ENCODE data around the gene CCND1. TPM values are rescaled to one million over a fixed set of nuclear protein-coding genes. Genes with fewer than 3 reads are reported as not detected.
A peak's percentile ranks its signal among the peaks of the same experiment; 100 is the strongest.

Gene CCND1
- total and polyA plus RNA-seq, 2 of the 8 experiments (the other 6 are each of a cell fraction or from before 2014, with no cell fraction given) = 64.5 to 170 TPM

- H2BK15ac ChIP-seq (ENCODE audit: low read length) = 0 out of 2 replicates have a peak overlapping the region, but pooled peaks have one; percentile 29
- peaks cover 0 to 2% of the 10 kb centered on the region in 2 experiments for H4K20me1 ChIP-seq (replicated peaks in 1 of 2; ENCODE audit: control insufficient read depth in 1 of 2, insufficient read depth in 2 of 2, low read length in 2 of 2)
- no peak overlapping the region for H2AFZ ChIP-seq (ENCODE audit: low read length)
- H2BK20ac ChIP-seq (ENCODE audit: low read length) = no peak overlapping the region
- H3K4me3 ChIP-seq (ENCODE audit: extremely low read depth in 1 of 4, insufficient read depth in 2 of 4, low read depth in 3 of 4, low read length in 4 of 4) = peak overlapping the region; percentile 45 to 97 (median 49)
- peak overlapping the region; percentile 84 for H2BK5ac ChIP-seq (ENCODE audit: low read depth, low read length)
- H3K23ac ChIP-seq (ENCODE audit: insufficient read length) = no peak overlapping the region
- no peak overlapping the region for H3K14ac ChIP-seq (ENCODE audit: insufficient read length)
- peak overlapping the region; percentile 96 for H3K18ac ChIP-seq (ENCODE audit: extremely low read depth, low read length)
- WGBS, 2 experiments (ENCODE audit: extremely low coverage in 1 of 2, insufficient coverage in 1 of 2, insufficient read length in 1 of 2, insufficient replicate concordance in 2 of 2, low coverage in 1 of 2, low lambda C conversion rate in 2 of 2, missing lambda C conversion rate in 1 of 2) = 1% methylated on average over 64 of the region's 78 CpGs; no CpG with 5 or more reads in 1 of the 2 experiments
- peak overlapping the region; percentile 53; the same call in 1 of the 2 replicates for H3K27ac ChIP-seq (ENCODE audit: low read depth, low read length)
- H3K9me3 ChIP-seq (ENCODE audit: insufficient read depth in 2 of 2, low read depth in 1 of 2, low read length in 1 of 2) = no peaks in the 10 kb centered on the region
- peak overlapping the region; percentile 80 to 92 for H3K4me2 ChIP-seq (ENCODE audit: insufficient read depth in 1 of 2, low read depth in 2 of 2, low read length in 2 of 2)
- peak overlapping the region; percentile 80 for H4K5ac ChIP-seq (ENCODE audit: insufficient read length, low read depth, low read length)
- ChIA-PET CTCF (ENCODE audit: partially characterized antibody) (interaction anchor here (0.6 to 1.1 kb wide), 3 partner anchors 344 to 507 kb away, joined by 3 read pairs; partner anchors contain the start of gene MYEOV), POLR2A (ENCODE audit: partially characterized antibody) (interaction anchor here (0.7 to 13.2 kb wide), 38 partner anchors 10 to 626 kb away, joined by 3 to 197 read pairs (median 4); partner anchors contain the start of gene MYEOV)
- H3K4ac ChIP-seq (replicated peaks; ENCODE audit: insufficient read length, low read depth, low read length) = peak overlapping the region; percentile 76
- peak overlapping the region; percentile 73 for H3K56ac ChIP-seq (replicated peaks; ENCODE audit: insufficient read length, low read depth, low read length)
- no peak for FAIRE-seq
- H3K27me3 ChIP-seq (replicated peaks in 1 of 4; ENCODE audit: control insufficient read depth in 3 of 4, extremely low read depth in 1 of 4, insufficient read depth in 3 of 4, low read length in 3 of 4) = peaks cover 0 to 34% (median 22%) of the 10 kb centered on the region in 4 experiments; a peak in 5 of 7 replicates
- H4K8ac ChIP-seq (ENCODE audit: extremely low read depth, insufficient read depth, low read length) = peak overlapping the region; percentile 97
- H3K23me2 ChIP-seq (ENCODE audit: low read depth, low read length) = peaks cover 31% of the 10 kb centered on the region
- peak in 1 of 2 experiments; percentile 87 for DNase-seq (ENCODE audit: low read depth in 1 of 2, low spot score in 2 of 2)
- peak overlapping the region; percentile 94; the same call in 1 of the 2 replicates for H2BK12ac ChIP-seq (ENCODE audit: low read depth, low read length)
- peaks cover 0 to 13% of the 10 kb centered on the region in 2 experiments; a peak in 1 of 4 replicates for H3K79me2 ChIP-seq (ENCODE audit: control insufficient read depth in 1 of 2, insufficient read depth in 2 of 2, low read length in 2 of 2)
- H3K9ac ChIP-seq (replicated peaks in 1 of 4; ENCODE audit: extremely low read depth in 1 of 4, low read depth in 3 of 4, low read length in 3 of 4) = peak overlapping the region; percentile 52 to 69 (median 60); a peak in 6 of 7 replicates
- H3K4me1 ChIP-seq (replicated peaks in 1 of 4; ENCODE audit: control insufficient read depth in 3 of 4, insufficient read depth in 4 of 4, low read length in 3 of 4) = peaks cover 4 to 17% (median 10%) of the 10 kb centered on the region in 4 experiments
- H2AK5ac ChIP-seq (ENCODE audit: low read depth, low read length) = peak overlapping the region; percentile 53; the same call in 1 of the 2 replicates
- H3K36me3 ChIP-seq (ENCODE audit: control insufficient read depth in 2 of 4, insufficient read depth in 4 of 4, low read length in 3 of 4) = no peaks in the 10 kb centered on the region
- peak overlapping the region; percentile 90 for H2BK120ac ChIP-seq (replicated peaks; ENCODE audit: low read depth, low read length)
- H3K79me1 ChIP-seq (ENCODE audit: low read depth, low read length) = no peaks in the 10 kb centered on the region
- H4K91ac ChIP-seq (replicated peaks; ENCODE audit: insufficient read length, low read length) = peak overlapping the region; percentile 99
- TF ChIP-seq CEBPB (IDR thresholded peaks at IDR 0.05; ENCODE audit: low read depth, low read length) = no peak
- TF ChIP-seq CTCF (IDR thresholded peaks at IDR 0.05; ENCODE audit: control extremely low read depth in 1 of 3, insufficient read depth in 1 of 3, low read depth in 1 of 3, low read length in 3 of 3) = no peak
- no peak for TF ChIP-seq RAD21 (IDR thresholded peaks at IDR 0.05 in 1 of 2, conservative IDR thresholded peaks at IDR 0.05 in 1 of 2; ENCODE audit: low read depth in 2 of 2, low read length in 2 of 2)
- 0 out of 2 replicates have a peak, but pooled peaks have one; percentile 24 for TF ChIP-seq YY1 (IDR thresholded peaks at IDR 0.05; ENCODE audit: low read depth, low read length)
- no peak for TF ChIP-seq HDAC6 (IDR thresholded peaks at IDR 0.05; ENCODE audit: low read depth, low read length)
- no peak for TF ChIP-seq EP300 (IDR thresholded peaks at IDR 0.05; ENCODE audit: borderline replicate concordance in 1 of 2, low read depth in 2 of 2, low read length in 2 of 2)
Observed at GRCh38 chr11:69637941-69638871, 2.8 kb upstream of the CCND1 start.

All from H1 (cell line).